Astrocyte (in vitro differentiated cells and primary cell): Measurements from ENCODE around the gene SNAI3. TPM values are rescaled to one million over a fixed set of nuclear protein-coding genes. Genes with fewer than 3 reads are reported as not detected.

Experiments used
- DNase-seq: peaks from one replicate; pipeline ENCODE4 v3.0.0-alpha.2; 2010; ENCODE audit warnings: low read depth
- FAIRE-seq: peaks from 2 replicates; lab custom pipeline; 2011; peaks lifted over from hg19 to GRCh38; lab: Jason Lieb, UNC
- H2AFZ ChIP-seq: 2 replicates; pipeline ENCODE4 v1.6.0; 2012; ENCODE audit warnings: low read depth, low read length, inconsistent platforms
- H3K27ac ChIP-seq: 2 replicates; pipeline ENCODE4 v1.5.1; 2011; ENCODE audit warnings: low read depth, low read length, inconsistent platforms
- H3K27me3 ChIP-seq: 2 replicates; pipeline ENCODE4 v1.6.0; 2011; ENCODE audit warnings: low read length, inconsistent platforms; ENCODE audit not compliant: insufficient read depth
- H3K36me3 ChIP-seq: 2 replicates; pipeline ENCODE4 v1.5.1; 2011; ENCODE audit warnings: low read length, inconsistent platforms; ENCODE audit not compliant: insufficient read depth
- H3K4me1 ChIP-seq: 2 replicates; pipeline ENCODE4 v1.5.1; 2011; ENCODE audit warnings: low read length, inconsistent platforms; ENCODE audit not compliant: insufficient read depth
- H3K4me2 ChIP-seq: 2 replicates; pipeline ENCODE4 v1.6.0; 2012; ENCODE audit warnings: low read length, inconsistent platforms
- H3K4me3 ChIP-seq: 2 replicates; pipeline ENCODE4 v1.5.1; 2011; ENCODE audit warnings: low read depth, mild to moderate bottlenecking, low read length, inconsistent platforms; ENCODE audit not compliant: insufficient read depth
- H3K79me2 ChIP-seq: 2 replicates; pipeline ENCODE4 v1.6.0; 2012; ENCODE audit warnings: mild to moderate bottlenecking, low read length, inconsistent platforms; ENCODE audit not compliant: insufficient read depth
- H3K9ac ChIP-seq: 2 replicates; pipeline ENCODE4 v1.6.0; 2012; ENCODE audit warnings: mild to moderate bottlenecking, low read length, inconsistent platforms
- H3K9me3 ChIP-seq: 2 replicates; pipeline ENCODE4 v1.5.1; 2012; ENCODE audit warnings: low read depth, mild to moderate bottlenecking, low read length, inconsistent platforms; ENCODE audit not compliant: insufficient read depth
- H4K20me1 ChIP-seq: 2 replicates; pipeline ENCODE4 v1.6.0; 2012; ENCODE audit warnings: low read length, inconsistent platforms; ENCODE audit not compliant: insufficient read depth
- H3K27ac Mint-ChIP-seq: one replicate; pipeline ENCODE4 v1.8.0; 2021; ENCODE audit warnings: mild to moderate bottlenecking, mixed read lengths; ENCODE audit not compliant: unreplicated experiment
- H3K27me3 Mint-ChIP-seq: one replicate; pipeline ENCODE4 v1.8.0; 2021; ENCODE audit warnings: low read depth, mixed read lengths; ENCODE audit not compliant: unreplicated experiment
- H3K36me3 Mint-ChIP-seq: one replicate; pipeline ENCODE4 v1.8.0; 2021; ENCODE audit warnings: low read depth, mixed read lengths; ENCODE audit not compliant: unreplicated experiment
- H3K4me1 Mint-ChIP-seq: one replicate; pipeline ENCODE4 v1.8.0; 2021; ENCODE audit warnings: low read depth, mixed read lengths; ENCODE audit not compliant: unreplicated experiment
- H3K4me3 Mint-ChIP-seq: one replicate; pipeline ENCODE4 v1.8.0; 2021; ENCODE audit warnings: mild to moderate bottlenecking, moderate library complexity, mixed read lengths; ENCODE audit not compliant: unreplicated experiment
- H3K9me3 Mint-ChIP-seq: one replicate; pipeline ENCODE4 v1.8.0; 2021; ENCODE audit warnings: mild to moderate bottlenecking, mixed read lengths; ENCODE audit not compliant: unreplicated experiment
- EZH2 ChIP-seq: IDR thresholded peaks from 2 replicates; pipeline ENCODE4 v1.6.1; 2012; ENCODE audit warnings: mild to moderate bottlenecking, low read length, inconsistent platforms; ENCODE audit not compliant: insufficient read depth
- total RNA-seq: library from RNA; stranded (reverse); gene quantifications from 2 replicates; pipeline ENCODE4 v1.2.1, GENCODE V29; 2021
- TF ChIP-seq, protein P1 (sequence below): IDR thresholded peaks from 2 replicates; pipeline ENCODE4 v1.5.1; 2011; ENCODE audit warnings: low read depth, mild to moderate bottlenecking, inconsistent platforms, low read length, moderate library complexity; ENCODE audit not compliant: insufficient read depth

The SNAI3 gene
- total RNA-seq, 1 donor from 2014 or later, result 0.48 TPM

DNA sequence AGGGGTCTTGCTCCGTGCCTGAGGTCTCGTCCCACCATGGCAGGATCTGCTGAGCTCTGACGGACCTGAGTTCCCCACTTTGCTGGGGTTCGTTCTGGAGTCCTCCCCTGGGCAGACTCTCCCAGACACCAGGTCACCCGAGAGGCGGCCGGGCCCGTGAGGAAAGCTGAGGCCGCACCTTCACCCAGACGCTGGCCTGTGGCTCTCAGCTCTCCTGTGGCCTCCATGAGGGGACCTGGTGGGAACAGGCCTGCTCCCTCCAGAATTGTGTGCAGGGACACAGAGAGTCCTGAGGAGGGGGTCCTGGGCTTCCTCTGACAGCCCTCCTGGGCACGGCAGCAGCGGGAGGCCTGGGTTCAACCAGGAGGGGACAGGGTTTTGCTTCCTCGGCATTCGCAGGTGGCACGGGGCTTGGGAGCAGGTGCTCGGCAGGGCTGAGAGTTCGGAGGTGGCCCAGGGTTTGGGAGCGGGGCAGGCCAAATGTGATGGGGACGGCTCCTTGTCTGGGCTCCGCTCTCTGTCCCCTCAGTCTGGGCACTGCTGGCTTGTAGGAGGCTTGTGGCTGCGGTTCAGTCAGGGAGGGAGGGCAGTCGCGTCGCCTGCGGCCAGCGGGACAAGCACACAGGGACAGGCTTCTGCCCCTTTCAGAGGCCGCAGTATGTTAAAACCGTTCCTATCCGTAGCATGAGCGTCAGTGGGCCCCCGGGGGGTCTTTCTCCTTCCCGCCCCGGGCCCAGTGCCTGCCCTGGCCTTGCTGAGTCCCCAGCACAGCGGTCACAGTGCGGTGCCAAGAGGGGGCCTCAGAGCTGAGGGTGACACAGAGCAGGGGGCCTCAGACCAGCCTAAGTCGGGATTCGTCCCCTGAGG lies 8.1 kb upstream of the SNAI3 start:
- H3K9me3 Mint-ChIP-seq, result no peaks in the 10 kb centered on the region
- H4K20me1 ChIP-seq, result no peaks in the 10 kb centered on the region
- H3K27me3 ChIP-seq, result no peaks in the 10 kb centered on the region
- no peak overlapping the region for H3K9ac ChIP-seq
- FAIRE-seq (no peak), DNase-seq (no peak)
- H3K9me3 ChIP-seq, result no peaks in the 10 kb centered on the region
- H3K27ac ChIP-seq, result no peak overlapping the region
- H3K27me3 Mint-ChIP-seq, result peaks cover 22% of the 10 kb centered on the region
- no peaks in the 10 kb centered on the region for H3K79me2 ChIP-seq
- H2AFZ ChIP-seq, result no peak overlapping the region
- no peaks in the 10 kb centered on the region for H3K4me1 Mint-ChIP-seq
- H3K4me3 Mint-ChIP-seq, result no peak overlapping the region
- no peak overlapping the region for H3K4me3 ChIP-seq
- peaks cover 4% of the 10 kb centered on the region for H3K36me3 Mint-ChIP-seq
- H3K4me1 ChIP-seq, result no peaks in the 10 kb centered on the region
- no peaks in the 10 kb centered on the region for H3K36me3 ChIP-seq
- no peak overlapping the region for H3K27ac Mint-ChIP-seq
- no peak overlapping the region for H3K4me2 ChIP-seq
- TF ChIP-seq, protein P1, sequence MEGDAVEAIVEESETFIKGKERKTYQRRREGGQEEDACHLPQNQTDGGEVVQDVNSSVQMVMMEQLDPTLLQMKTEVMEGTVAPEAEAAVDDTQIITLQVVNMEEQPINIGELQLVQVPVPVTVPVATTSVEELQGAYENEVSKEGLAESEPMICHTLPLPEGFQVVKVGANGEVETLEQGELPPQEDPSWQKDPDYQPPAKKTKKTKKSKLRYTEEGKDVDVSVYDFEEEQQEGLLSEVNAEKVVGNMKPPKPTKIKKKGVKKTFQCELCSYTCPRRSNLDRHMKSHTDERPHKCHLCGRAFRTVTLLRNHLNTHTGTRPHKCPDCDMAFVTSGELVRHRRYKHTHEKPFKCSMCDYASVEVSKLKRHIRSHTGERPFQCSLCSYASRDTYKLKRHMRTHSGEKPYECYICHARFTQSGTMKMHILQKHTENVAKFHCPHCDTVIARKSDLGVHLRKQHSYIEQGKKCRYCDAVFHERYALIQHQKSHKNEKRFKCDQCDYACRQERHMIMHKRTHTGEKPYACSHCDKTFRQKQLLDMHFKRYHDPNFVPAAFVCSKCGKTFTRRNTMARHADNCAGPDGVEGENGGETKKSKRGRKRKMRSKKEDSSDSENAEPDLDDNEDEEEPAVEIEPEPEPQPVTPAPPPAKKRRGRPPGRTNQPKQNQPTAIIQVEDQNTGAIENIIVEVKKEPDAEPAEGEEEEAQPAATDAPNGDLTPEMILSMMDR, result no peak
- no peak for TF ChIP-seq EZH2

GRCh38 chr16:88693420-88694177 lies 7.3 kb upstream of the SNAI3 start:
- Histone ChIP-seq H3K4me1 (no peaks in the 10 kb centered on the region), H3K27ac (no peak overlapping the region), H4K20me1 (no peaks in the 10 kb centered on the region), H3K9me3 (no peaks in the 10 kb centered on the region), H3K27me3 (no peaks in the 10 kb centered on the region), H3K4me3 (no peak overlapping the region), H3K36me3 (no peaks in the 10 kb centered on the region), H3K79me2 (no peaks in the 10 kb centered on the region), H2AFZ (no peak overlapping the region), H3K4me2 (no peak overlapping the region), H3K9ac (no peak overlapping the region)
- FAIRE-seq (no peak), DNase-seq (no peak)
- Mint-ChIP-seq H3K27me3 (peaks cover 31% of the 10 kb centered on the region), H3K4me3 (no peak overlapping the region), H3K4me1 (no peaks in the 10 kb centered on the region), H3K27ac (no peak overlapping the region), H3K36me3 (peaks cover 4% of the 10 kb centered on the region), H3K9me3 (no peaks in the 10 kb centered on the region)
- TF ChIP-seq, protein P1, result no peak
- TF ChIP-seq EZH2, result no peak

DNA sequence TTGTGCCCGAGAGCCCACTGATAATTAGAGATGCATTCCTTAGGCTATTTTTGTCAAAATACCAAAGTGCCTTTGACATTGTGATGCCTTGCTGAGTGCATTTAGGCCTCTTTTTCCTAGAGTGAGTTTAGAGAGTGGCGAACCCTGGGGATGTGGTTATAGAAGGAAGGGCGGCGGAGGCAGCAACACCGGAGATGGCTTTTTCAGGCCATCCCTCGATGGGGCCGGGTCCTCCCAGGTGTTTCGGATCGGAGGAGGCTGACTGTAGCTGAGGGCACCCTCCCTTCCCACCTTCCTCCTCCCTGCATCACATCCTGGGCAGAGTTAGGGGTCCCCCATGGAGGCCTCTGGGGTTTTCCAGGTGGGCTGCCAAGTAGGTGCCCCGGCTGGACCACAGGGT lies 6.6 kb upstream of the SNAI3 start:
- H3K27me3 Mint-ChIP-seq, result peaks cover 35% of the 10 kb centered on the region
- Histone ChIP-seq H3K9me3 (no peaks in the 10 kb centered on the region), H4K20me1 (no peaks in the 10 kb centered on the region), H3K27ac (no peak overlapping the region), H3K36me3 (no peaks in the 10 kb centered on the region), H3K4me2 (no peak overlapping the region), H3K79me2 (no peaks in the 10 kb centered on the region), H3K27me3 (peaks cover under 1% of the 10 kb centered on the region), H3K9ac (no peak overlapping the region), H2AFZ (no peak overlapping the region), H3K4me1 (no peaks in the 10 kb centered on the region), H3K4me3 (no peak overlapping the region)
- H3K27ac Mint-ChIP-seq, result no peak overlapping the region
- no peak overlapping the region for H3K4me3 Mint-ChIP-seq
- no peaks in the 10 kb centered on the region for H3K9me3 Mint-ChIP-seq
- H3K4me1 Mint-ChIP-seq, result no peaks in the 10 kb centered on the region
- peaks cover 4% of the 10 kb centered on the region for H3K36me3 Mint-ChIP-seq
- DNase-seq, result no peak
- no peak for TF ChIP-seq EZH2
- TF ChIP-seq, protein P1, result no peak
- FAIRE-seq, result no peak
